Measurements from ENCODE around the gene PPIP5K2. TPM values are rescaled to one million over a fixed set of nuclear protein-coding genes. Genes with fewer than 3 reads are reported as not detected.

PPIP5K2 gene
- total and polyA plus RNA-seq, 2 of the 8 experiments (the other 6 are each of a cell fraction or from before 2014, with no cell fraction given) = 14.8 to 46.6 TPM

- Histone ChIP-seq H4K91ac (replicated peaks; ENCODE audit: insufficient read length, low read length) (no peak overlapping the region), H2BK120ac (replicated peaks; ENCODE audit: low read depth, low read length) (no peak overlapping the region), H2BK12ac (ENCODE audit: low read depth, low read length) (no peak overlapping the region), H3K4me3 (ENCODE audit: extremely low read depth in 1 of 4, insufficient read depth in 2 of 4, low read depth in 3 of 4, low read length in 4 of 4) (no peak overlapping the region), H2BK15ac (ENCODE audit: low read length) (no peak overlapping the region), H3K23me2 (ENCODE audit: low read depth, low read length) (peaks cover 6% of the 10 kb centered on the region; the same call in 1 of the 2 replicates), H4K8ac (ENCODE audit: extremely low read depth, insufficient read depth, low read length) (no peak overlapping the region), H3K14ac (ENCODE audit: insufficient read length) (no peak overlapping the region), H3K27me3 (replicated peaks in 1 of 4; ENCODE audit: control insufficient read depth in 3 of 4, extremely low read depth in 1 of 4, insufficient read depth in 3 of 4, low read length in 3 of 4) (no peaks in the 10 kb centered on the region), H3K23ac (ENCODE audit: insufficient read length) (no peak overlapping the region), H3K36me3 (ENCODE audit: control insufficient read depth in 2 of 4, insufficient read depth in 4 of 4, low read length in 3 of 4) (no peaks in the 10 kb centered on the region), H2AFZ (ENCODE audit: low read length) (0 out of 2 replicates have a peak overlapping the region, but pooled peaks have one; percentile 20), H3K9me3 (ENCODE audit: insufficient read depth in 2 of 2, low read depth in 1 of 2, low read length in 1 of 2) (no peaks in the 10 kb centered on the region), H2AK5ac (ENCODE audit: low read depth, low read length) (no peak overlapping the region), H3K56ac (replicated peaks; ENCODE audit: insufficient read length, low read depth, low read length) (no peak overlapping the region), H4K20me1 (replicated peaks in 1 of 2; ENCODE audit: control insufficient read depth in 1 of 2, insufficient read depth in 2 of 2, low read length in 2 of 2) (no peaks in the 10 kb centered on the region), H3K79me2 (ENCODE audit: control insufficient read depth in 1 of 2, insufficient read depth in 2 of 2, low read length in 2 of 2) (peaks cover 0 to 16% of the 10 kb centered on the region in 2 experiments; a peak in 2 of 4 replicates), H3K79me1 (ENCODE audit: low read depth, low read length) (no peaks in the 10 kb centered on the region; the same call in 1 of the 2 replicates), H3K9ac (replicated peaks in 1 of 4; ENCODE audit: extremely low read depth in 1 of 4, low read depth in 3 of 4, low read length in 3 of 4) (no peak overlapping the region), H3K4me1 (replicated peaks in 1 of 4; ENCODE audit: control insufficient read depth in 3 of 4, insufficient read depth in 4 of 4, low read length in 3 of 4) (peaks cover 0 to 6% (median 0%) of the 10 kb centered on the region in 4 experiments; a peak in 1 of 7 replicates), H3K4me2 (ENCODE audit: insufficient read depth in 1 of 2, low read depth in 2 of 2, low read length in 2 of 2) (no peak overlapping the region), H2BK5ac (ENCODE audit: low read depth, low read length) (no peak overlapping the region), H2BK20ac (ENCODE audit: low read length) (no peak overlapping the region), H3K4ac (replicated peaks; ENCODE audit: insufficient read length, low read depth, low read length) (no peak overlapping the region), H4K5ac (ENCODE audit: insufficient read length, low read depth, low read length) (no peak overlapping the region), H3K18ac (ENCODE audit: extremely low read depth, low read length) (no peak overlapping the region), H3K27ac (ENCODE audit: low read depth, low read length) (no peak overlapping the region)
- ChIA-PET POLR2A (ENCODE audit: partially characterized antibody) (no interaction called here), CTCF (ENCODE audit: partially characterized antibody) (interaction anchor here (0.9 to 5.2 kb wide), 9 partner anchors 22 to 305 kb away, joined by 3 to 26 read pairs (median 4); no protein-coding TSS in a partner anchor)
- FAIRE-seq = no peak
- no peak for DNase-seq (ENCODE audit: low read depth in 1 of 2, low spot score in 2 of 2)
- 65% methylated on average over 4 of the region's 4 CpGs; no CpG with 5 or more reads in 1 of the 2 experiments for WGBS, 2 experiments (ENCODE audit: extremely low coverage in 1 of 2, insufficient coverage in 1 of 2, insufficient read length in 1 of 2, insufficient replicate concordance in 2 of 2, low coverage in 1 of 2, low lambda C conversion rate in 2 of 2, missing lambda C conversion rate in 1 of 2)
- TF ChIP-seq KDM4A (IDR thresholded peaks at IDR 0.05; ENCODE audit: low read depth, low read length, severe bottlenecking) (no peak), CBX8 (IDR thresholded peaks at IDR 0.05; ENCODE audit: borderline replicate concordance, low read depth, low read length) (no peak), POLR2AphosphoS5 (IDR thresholded peaks at IDR 0.05; ENCODE audit: low read depth, low read length) (no peak), RAD21 (IDR thresholded peaks at IDR 0.05 in 1 of 2, conservative IDR thresholded peaks at IDR 0.05 in 1 of 2; ENCODE audit: low read depth in 2 of 2, low read length in 2 of 2) (peak in 1 of 2 experiments; percentile 19; a peak in 1 of 4 replicates), TEAD4 (IDR thresholded peaks at IDR 0.05; ENCODE audit: low read depth, low read length) (no peak), MAFK (IDR thresholded peaks at IDR 0.05; ENCODE audit: low read depth, low read length) (no peak), MAX (IDR thresholded peaks at IDR 0.05) (no peak)
- TF ChIP-seq, protein P1, sequence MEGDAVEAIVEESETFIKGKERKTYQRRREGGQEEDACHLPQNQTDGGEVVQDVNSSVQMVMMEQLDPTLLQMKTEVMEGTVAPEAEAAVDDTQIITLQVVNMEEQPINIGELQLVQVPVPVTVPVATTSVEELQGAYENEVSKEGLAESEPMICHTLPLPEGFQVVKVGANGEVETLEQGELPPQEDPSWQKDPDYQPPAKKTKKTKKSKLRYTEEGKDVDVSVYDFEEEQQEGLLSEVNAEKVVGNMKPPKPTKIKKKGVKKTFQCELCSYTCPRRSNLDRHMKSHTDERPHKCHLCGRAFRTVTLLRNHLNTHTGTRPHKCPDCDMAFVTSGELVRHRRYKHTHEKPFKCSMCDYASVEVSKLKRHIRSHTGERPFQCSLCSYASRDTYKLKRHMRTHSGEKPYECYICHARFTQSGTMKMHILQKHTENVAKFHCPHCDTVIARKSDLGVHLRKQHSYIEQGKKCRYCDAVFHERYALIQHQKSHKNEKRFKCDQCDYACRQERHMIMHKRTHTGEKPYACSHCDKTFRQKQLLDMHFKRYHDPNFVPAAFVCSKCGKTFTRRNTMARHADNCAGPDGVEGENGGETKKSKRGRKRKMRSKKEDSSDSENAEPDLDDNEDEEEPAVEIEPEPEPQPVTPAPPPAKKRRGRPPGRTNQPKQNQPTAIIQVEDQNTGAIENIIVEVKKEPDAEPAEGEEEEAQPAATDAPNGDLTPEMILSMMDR (IDR thresholded peaks at IDR 0.05; ENCODE audit: control extremely low read depth in 1 of 3, insufficient read depth in 1 of 3, low read depth in 1 of 3, low read length in 3 of 3) = peak in 1 of 3 experiments; percentile 14; a peak in 2 of 4 replicates
Measured at GRCh38 chr5:103256178-103256577, 136.1 kb downstream of the PPIP5K2 start.

All from H1 (cell line).